Hepatocyte (in vitro differentiated cells): ENCODE measurements around the gene TLNRD1. TPM values are rescaled to one million over a fixed set of nuclear protein-coding genes. Genes with fewer than 3 reads are reported as not detected.

Experiments used
- DNase-seq: peaks from one replicate; pipeline ENCODE4 v3.0.0-alpha.2; 2016; ENCODE audit warnings: low spot score
- H2AFZ ChIP-seq: fragments of 200-600 bp; sonication (generic); 2 replicates; pipeline ENCODE4 v1.6.0; 2016; ENCODE audit warnings: antibody characterized with exemption, mild to moderate bottlenecking
- H3K27ac ChIP-seq: fragments of 200-600 bp; sonication (generic); 2 replicates; pipeline ENCODE4 v1.5.1; 2016; ENCODE audit warnings: mild to moderate bottlenecking
- H3K27me3 ChIP-seq: fragments of 200-600 bp; sonication (generic); 2 replicates; pipeline ENCODE4 v1.6.1; 2016
- H3K36me3 ChIP-seq: fragments of 200-600 bp; sonication (generic); replicated peaks from 2 replicates; pipeline ENCODE4 v1.5.1; 2016; ENCODE audit warnings: low read depth; ENCODE audit not compliant: insufficient read depth
- H3K4me1 ChIP-seq: fragments of 200-600 bp; sonication (generic); 2 replicates; pipeline ENCODE4 v1.5.1; 2016; ENCODE audit warnings: mild to moderate bottlenecking, moderate library complexity; ENCODE audit not compliant: insufficient read depth
- H3K4me2 ChIP-seq: fragments of 200-600 bp; sonication (generic); 2 replicates; pipeline ENCODE4 v1.6.0; 2016
- H3K4me3 ChIP-seq: fragments of 200-600 bp; sonication (generic); 2 replicates; pipeline ENCODE4 v1.5.1; 2016; ENCODE audit warnings: mild to moderate bottlenecking
- H3K79me2 ChIP-seq: fragments of 200-600 bp; sonication (generic); 2 replicates; pipeline ENCODE4 v1.6.0; 2017; ENCODE audit warnings: mild to moderate bottlenecking
- H3K9me2 ChIP-seq: fragments of 200-600 bp; sonication (generic); replicated peaks from 2 replicates; pipeline ENCODE4 v1.6.0; 2017; ENCODE audit warnings: mild to moderate bottlenecking; ENCODE audit not compliant: insufficient read depth
- H3K9me3 ChIP-seq: fragments of 200-600 bp; sonication (generic); 2 replicates; pipeline ENCODE4 v1.5.1; 2016; ENCODE audit warnings: low read depth, mild to moderate bottlenecking
- H4K20me1 ChIP-seq: fragments of 200-600 bp; sonication (generic); 2 replicates; pipeline ENCODE4 v1.6.0; 2016; ENCODE audit warnings: mild to moderate bottlenecking; ENCODE audit not compliant: insufficient read depth, poor library complexity, severe bottlenecking
- CTCF ChIP-seq: fragments of 200-600 bp; sonication (generic); IDR thresholded peaks from 2 replicates; pipeline ENCODE4 v1.5.1; 2016; ENCODE audit warnings: antibody characterized with exemption, mild to moderate bottlenecking; ENCODE audit not compliant: poor library complexity
- EZH2 ChIP-seq: fragments of 200-600 bp; sonication (generic); IDR thresholded peaks from 2 replicates; pipeline ENCODE4 v1.6.1; 2016; ENCODE audit warnings: antibody characterized with exemption, mild to moderate bottlenecking, borderline replicate concordance
- EZH2phosphoT487 ChIP-seq: fragments of 200-600 bp; sonication (generic); IDR thresholded peaks from one replicate; pipeline ENCODE4 v1.6.1; 2018; ENCODE audit warnings: antibody characterized with exemption, mild to moderate bottlenecking, low read depth, moderate library complexity; ENCODE audit not compliant: unreplicated experiment, severe bottlenecking
- WGBS: methylation state at CpG from one replicate; pipeline ENCODE4 v1.1.6; 2016; ENCODE audit warnings: low lambda C conversion rate; ENCODE audit errors: missing lambda C conversion rate; 5-methylcytosine and 5-hydroxymethylcytosine counted together
- polyA plus RNA-seq: library from polyadenylated mRNA; unstranded; fragments of >200 nt; fragmentation: Nextera tagmentation; extraction: Ambion mirVana; gene quantifications from 2 replicates; pipeline ENCODE4 v1.2.1, GENCODE V29; 2016
- total RNA-seq: library from RNA; depleted of rRNA; stranded (reverse); fragments of >200 nt; gene quantifications from 2 replicates; pipeline ENCODE4 v1.2.3, GENCODE V29; 2014

Gene TLNRD1
- total and polyA plus RNA-seq, 2 experiments from 2014 or later, result 10.3 to 15.6 TPM

- H3K4me2 ChIP-seq, result no peak overlapping the region
- no peaks in the 10 kb centered on the region for H3K9me2 ChIP-seq
- no peak overlapping the region for H3K4me3 ChIP-seq
- no peaks in the 10 kb centered on the region for H3K36me3 ChIP-seq
- TF ChIP-seq CTCF (no peak), EZH2phosphoT487 (no peak), EZH2 (no peak)
- H3K4me1 ChIP-seq, result no peaks in the 10 kb centered on the region
- H3K27ac ChIP-seq, result no peak overlapping the region
- H3K79me2 ChIP-seq, result peaks cover 3% of the 10 kb centered on the region
- no peak overlapping the region for H2AFZ ChIP-seq
- no peaks in the 10 kb centered on the region for H3K27me3 ChIP-seq
- no peaks in the 10 kb centered on the region for H3K9me3 ChIP-seq
- WGBS, result 95% methylated on average over 9 of the region's 9 CpGs
- DNase-seq, result no peak
- no peaks in the 10 kb centered on the region for H4K20me1 ChIP-seq
Measured at GRCh38 chr15:81014446-81015093, 13.8 kb downstream of the TLNRD1 start.

DNA sequence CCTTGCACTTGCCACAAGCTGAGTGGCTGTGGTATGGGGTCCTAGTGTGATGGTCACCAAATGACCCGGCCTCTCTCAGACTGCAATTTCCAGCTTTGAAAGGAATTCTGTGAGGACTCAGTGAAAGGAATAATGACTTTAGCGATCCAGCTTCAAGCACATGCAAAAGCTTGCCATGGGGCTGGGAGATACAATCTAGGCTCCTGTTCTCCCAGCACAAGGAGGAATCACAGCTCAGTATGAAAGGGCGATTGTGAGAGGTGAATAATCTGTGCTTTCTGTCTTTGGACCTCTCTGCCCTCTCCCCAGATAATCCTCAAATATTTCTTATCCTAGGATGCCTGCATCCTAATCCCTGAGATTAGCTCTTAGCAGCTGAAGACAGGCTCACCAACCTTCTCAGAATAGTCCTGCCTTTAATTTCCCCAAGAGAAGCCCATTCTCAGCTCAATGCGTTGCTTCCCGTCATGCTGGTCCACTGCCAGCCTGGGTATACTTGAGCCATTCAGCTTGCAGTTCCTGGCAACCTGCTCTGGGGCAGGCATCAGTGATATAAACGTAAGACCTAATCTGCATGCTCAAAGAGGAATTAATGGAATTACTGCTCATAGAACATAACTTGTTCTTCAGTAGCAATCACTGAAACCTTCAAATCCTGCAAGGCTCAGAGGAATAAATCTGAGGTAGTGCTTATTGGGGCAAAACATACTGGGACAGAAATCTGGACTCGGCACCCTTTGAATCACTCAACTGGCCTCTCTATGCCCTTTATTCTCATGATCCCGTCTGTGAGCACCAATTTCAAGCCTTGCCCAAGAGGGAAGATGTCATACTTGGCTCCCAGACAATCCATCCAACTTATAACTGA lies 15.1 kb downstream of the TLNRD1 start:
- no peak for DNase-seq
- 75% methylated on average over 8 of the region's 8 CpGs for WGBS
- H4K20me1 ChIP-seq, result no peaks in the 10 kb centered on the region
- no peaks in the 10 kb centered on the region for H3K9me3 ChIP-seq
- no peaks in the 10 kb centered on the region for H3K9me2 ChIP-seq
- H3K4me3 ChIP-seq, result no peak overlapping the region
- no peak overlapping the region for H3K4me2 ChIP-seq
- H3K79me2 ChIP-seq, result peaks cover 3% of the 10 kb centered on the region
- H3K4me1 ChIP-seq, result no peaks in the 10 kb centered on the region
- TF ChIP-seq CTCF (no peak), EZH2phosphoT487 (no peak), EZH2 (no peak)
- H3K27ac ChIP-seq, result no peak overlapping the region
- H3K36me3 ChIP-seq, result no peaks in the 10 kb centered on the region
- no peaks in the 10 kb centered on the region for H3K27me3 ChIP-seq
- no peak overlapping the region for H2AFZ ChIP-seq

- Histone ChIP-seq H3K27me3 (no peaks in the 10 kb centered on the region), H2AFZ (no peak overlapping the region), H3K27ac (no peak overlapping the region), H4K20me1 (no peaks in the 10 kb centered on the region), H3K9me3 (no peaks in the 10 kb centered on the region), H3K4me2 (no peak overlapping the region), H3K79me2 (peaks cover under 1% of the 10 kb centered on the region), H3K9me2 (no peaks in the 10 kb centered on the region), H3K36me3 (no peaks in the 10 kb centered on the region), H3K4me3 (no peak overlapping the region), H3K4me1 (no peaks in the 10 kb centered on the region)
- DNase-seq, result no peak
- TF ChIP-seq EZH2phosphoT487 (no peak), CTCF (no peak), EZH2 (no peak)
- 74% methylated on average over 1 of the region's 1 CpG for WGBS
Measured at GRCh38 chr15:81016489-81017068, 15.9 kb downstream of the TLNRD1 start.
